CD4-positive, alpha-beta T cell (primary cell): Measurements from ENCODE around the gene ABL1. TPM values are rescaled to one million over a fixed set of nuclear protein-coding genes. Genes with fewer than 3 reads are reported as not detected.

Source experiments
- ATAC-seq: fragments of 200-7000 bp; cut with Tn5 transposase; one replicate; pipeline ENCODE4 v1.10.0; 2022; ENCODE audit warnings: mild to moderate bottlenecking; ENCODE audit not compliant: poor library complexity
- CTCF ChIA-PET: fragments of 350-600 bp; sonication (Branson Sonifier 250); formaldehyde crosslinking; loops from one replicate; lab custom pipeline; 2021; ENCODE audit warnings: antibody characterized with exemption, inconsistent platforms; lab: Charles Lee
- POLR2A ChIA-PET: fragments of 350-600 bp; sonication (Branson Sonifier 250); formaldehyde crosslinking; loops from one replicate; lab custom pipeline; 2021; ENCODE audit warnings: antibody characterized with exemption, inconsistent platforms; lab: Charles Lee
- DNase-seq, 14 experiments: peaks; one replicate each; pipeline ENCODE4 v3.0.0-alpha.2; 2013 to 2020; ENCODE audit warnings: mixed read lengths in 2 of 14
- H3K27ac ChIP-seq, 2 donors: one replicate each; pipeline versions ENCODE4 v1.5.1 to v1.7.0; 2013; ENCODE audit warnings: low read length in 2 of 2, low read depth in 1 of 2, mild to moderate bottlenecking in 1 of 2
- H3K27me3 ChIP-seq, 2 experiments: 1 replicate in 1 of 2; 2 replicates in 1 of 2; pipeline versions ENCODE4 v1.6.1 to v1.7.0; 2013; ENCODE audit warnings: low read length in 2 of 2, control low read depth in 1 of 2, mild to moderate bottlenecking in 1 of 2, moderate library complexity in 1 of 2; ENCODE audit not compliant: insufficient read depth in 2 of 2, control insufficient read depth in 1 of 2
- H3K36me3 ChIP-seq: one replicate; pipeline ENCODE4 v1.6.1; 2013; ENCODE audit warnings: low read length, control low read depth; ENCODE audit not compliant: insufficient read depth
- H3K4me1 ChIP-seq: one replicate; pipeline ENCODE4 v1.6.1; 2013; ENCODE audit warnings: low read length, control low read depth; ENCODE audit not compliant: insufficient read depth
- H3K4me3 ChIP-seq: one replicate; pipeline ENCODE4 v1.5.1; 2013; ENCODE audit warnings: mild to moderate bottlenecking, low read length, moderate library complexity
- H3K9me3 ChIP-seq, 2 experiments: 1 replicate in 1 of 2; 2 replicates in 1 of 2; pipeline versions ENCODE4 v1.6.1 to v1.7.0; 2013; ENCODE audit warnings: low read length in 2 of 2, mild to moderate bottlenecking in 2 of 2, control low read depth in 1 of 2, moderate library complexity in 1 of 2; ENCODE audit not compliant: control insufficient read depth in 1 of 2, insufficient read depth in 1 of 2
- H3K27ac Mint-ChIP-seq: one replicate; pipeline ENCODE4 v1.8.0; 2020; ENCODE audit warnings: mixed read lengths
- H3K27me3 Mint-ChIP-seq: one replicate; pipeline ENCODE4 v1.8.0; 2021; ENCODE audit warnings: mixed read lengths
- H3K36me3 Mint-ChIP-seq: one replicate; pipeline ENCODE4 v1.8.0; 2021; ENCODE audit warnings: low read depth, mixed read lengths
- H3K4me1 Mint-ChIP-seq: one replicate; pipeline ENCODE4 v1.8.0; 2021; ENCODE audit warnings: low read depth, mixed read lengths
- H3K4me3 Mint-ChIP-seq: one replicate; pipeline ENCODE4 v1.8.0; 2020; ENCODE audit warnings: mild to moderate bottlenecking, mixed read lengths
- H3K9me3 Mint-ChIP-seq: one replicate; pipeline ENCODE4 v1.8.0; 2020; ENCODE audit warnings: mixed read lengths
- intact Hi-C, 2 experiments: fragments of 100-400 bp; cut with DNase I in 1 of 2; cut with micrococcal nuclease in 1 of 2; formaldehyde crosslinking; loops; one replicate each; pipeline versions ENCODE4 v1.15.1 to v1.9.0; 2023 to 2025; cut with DNase I, micrococcal nuclease
- total RNA-seq, 174 experiments: library from RNA in 2 of 174; stranded (reverse) in 2 of 174; gene quantifications; one replicate each; pipeline ENCODE4 v1.2.3 and lab custom pipeline; 2021 to 2026
- TF ChIP-seq, protein P1 (sequence below): fragments of 200-600 bp; IDR thresholded peaks from one replicate; pipeline ENCODE4 v1.8.0; 2022; ENCODE audit warnings: antibody characterized with exemption, mild to moderate bottlenecking

Gene ABL1
- total RNA-seq, 2 experiments from 2014 or later: 29.8 to 33.7 TPM

DNA sequence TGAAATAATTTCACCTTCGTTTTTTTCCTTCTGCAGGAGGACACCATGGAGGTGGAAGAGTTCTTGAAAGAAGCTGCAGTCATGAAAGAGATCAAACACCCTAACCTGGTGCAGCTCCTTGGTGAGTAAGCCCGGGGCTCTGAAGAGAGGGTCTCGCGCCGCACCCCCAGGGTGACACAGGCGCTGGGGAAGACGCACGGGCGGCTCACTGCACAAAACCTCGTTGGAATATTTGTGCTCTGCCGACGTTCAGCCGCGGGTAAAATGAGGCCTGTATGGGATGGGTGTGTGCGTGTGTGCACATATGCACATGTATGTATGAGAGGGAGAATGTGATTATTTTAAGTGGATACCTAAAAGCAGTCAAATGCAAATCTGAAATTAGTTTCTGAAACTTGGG, 37.0 kb downstream of the ABL1 start:
- H3K4me3 ChIP-seq: no peak overlapping the region
- no peaks in the 10 kb centered on the region for H3K4me1 ChIP-seq
- Mint-ChIP-seq H3K27me3 (no peaks in the 10 kb centered on the region), H3K9me3 (no peaks in the 10 kb centered on the region), H3K4me3 (no peak overlapping the region), H3K4me1 (no peaks in the 10 kb centered on the region), H3K27ac (no peak overlapping the region), H3K36me3 (peaks cover 70% of the 10 kb centered on the region)
- intact Hi-C loops: no loop called here
- H3K9me3 ChIP-seq: no peaks in the 10 kb centered on the region
- H3K27me3 ChIP-seq: no peaks in the 10 kb centered on the region
- no peak overlapping the region for H3K27ac ChIP-seq
- ATAC-seq (no peak), DNase-seq (no peak)
- ChIA-PET CTCF (no interaction called here), POLR2A (no interaction called here)
- TF ChIP-seq, protein P1, sequence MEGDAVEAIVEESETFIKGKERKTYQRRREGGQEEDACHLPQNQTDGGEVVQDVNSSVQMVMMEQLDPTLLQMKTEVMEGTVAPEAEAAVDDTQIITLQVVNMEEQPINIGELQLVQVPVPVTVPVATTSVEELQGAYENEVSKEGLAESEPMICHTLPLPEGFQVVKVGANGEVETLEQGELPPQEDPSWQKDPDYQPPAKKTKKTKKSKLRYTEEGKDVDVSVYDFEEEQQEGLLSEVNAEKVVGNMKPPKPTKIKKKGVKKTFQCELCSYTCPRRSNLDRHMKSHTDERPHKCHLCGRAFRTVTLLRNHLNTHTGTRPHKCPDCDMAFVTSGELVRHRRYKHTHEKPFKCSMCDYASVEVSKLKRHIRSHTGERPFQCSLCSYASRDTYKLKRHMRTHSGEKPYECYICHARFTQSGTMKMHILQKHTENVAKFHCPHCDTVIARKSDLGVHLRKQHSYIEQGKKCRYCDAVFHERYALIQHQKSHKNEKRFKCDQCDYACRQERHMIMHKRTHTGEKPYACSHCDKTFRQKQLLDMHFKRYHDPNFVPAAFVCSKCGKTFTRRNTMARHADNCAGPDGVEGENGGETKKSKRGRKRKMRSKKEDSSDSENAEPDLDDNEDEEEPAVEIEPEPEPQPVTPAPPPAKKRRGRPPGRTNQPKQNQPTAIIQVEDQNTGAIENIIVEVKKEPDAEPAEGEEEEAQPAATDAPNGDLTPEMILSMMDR: no peak
- peaks cover 40% of the 10 kb centered on the region for H3K36me3 ChIP-seq

DNA sequence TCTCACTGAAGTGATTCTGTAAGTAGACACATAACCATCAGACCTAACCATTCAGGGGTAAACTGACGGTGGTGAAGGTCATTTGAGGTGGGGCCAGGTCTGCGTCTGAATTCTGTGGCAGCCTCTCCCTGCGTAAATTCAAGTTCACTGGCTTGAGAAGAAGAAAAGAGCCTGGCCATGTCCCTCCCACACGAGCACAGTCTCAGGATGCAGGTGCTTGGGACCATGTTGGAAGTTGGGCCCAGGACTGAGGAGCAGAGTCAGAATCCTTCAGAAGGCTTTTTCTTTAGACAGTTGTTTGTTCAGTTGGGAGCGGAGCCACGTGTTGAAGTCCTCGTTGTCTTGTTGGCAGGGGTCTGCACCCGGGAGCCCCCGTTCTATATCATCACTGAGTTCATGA, 37.5 kb downstream of the ABL1 start:
- Mint-ChIP-seq H3K27me3 (no peaks in the 10 kb centered on the region), H3K4me1 (no peaks in the 10 kb centered on the region), H3K27ac (no peak overlapping the region), H3K36me3 (peaks cover 70% of the 10 kb centered on the region), H3K4me3 (no peak overlapping the region), H3K9me3 (no peaks in the 10 kb centered on the region)
- TF ChIP-seq, protein P1: no peak
- no peaks in the 10 kb centered on the region for H3K9me3 ChIP-seq
- H3K4me3 ChIP-seq: no peak overlapping the region
- DNase-seq: no peak
- POLR2A ChIA-PET: no interaction called here
- H3K27me3 ChIP-seq: no peaks in the 10 kb centered on the region
- no peak overlapping the region for H3K27ac ChIP-seq
- H3K4me1 ChIP-seq: no peaks in the 10 kb centered on the region
- CTCF ChIA-PET: no interaction called here
- intact Hi-C loops: no loop called here
- ATAC-seq: no peak
- H3K36me3 ChIP-seq: peaks cover 40% of the 10 kb centered on the region

DNA sequence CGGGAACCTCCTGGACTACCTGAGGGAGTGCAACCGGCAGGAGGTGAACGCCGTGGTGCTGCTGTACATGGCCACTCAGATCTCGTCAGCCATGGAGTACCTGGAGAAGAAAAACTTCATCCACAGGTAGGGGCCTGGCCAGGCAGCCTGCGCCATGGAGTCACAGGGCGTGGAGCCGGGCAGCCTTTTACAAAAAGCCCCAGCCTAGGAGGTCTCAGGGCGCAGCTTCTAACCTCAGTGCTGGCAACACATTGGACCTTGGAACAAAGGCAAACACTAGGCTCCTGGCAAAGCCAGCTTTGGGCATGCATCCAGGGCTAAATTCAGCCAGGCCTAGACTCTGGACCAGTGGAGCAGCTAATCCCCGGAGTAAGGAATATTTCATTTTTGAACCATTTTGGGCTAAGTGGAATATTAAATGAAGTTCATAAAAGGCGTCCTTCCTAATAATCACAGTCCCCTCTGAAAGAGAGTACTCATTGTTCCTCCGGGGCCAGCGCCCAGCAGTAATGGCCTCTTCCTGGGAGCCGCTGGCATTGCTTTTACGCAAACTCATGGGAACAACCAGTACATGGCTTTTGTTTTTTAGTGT, 38.0 kb downstream of the ABL1 start:
- H3K9me3 Mint-ChIP-seq: no peaks in the 10 kb centered on the region
- CTCF ChIA-PET: no interaction called here

More for the DNA sequence above, 38.0 kb downstream of the ABL1 start:
- POLR2A ChIA-PET: no interaction called here
- no peak for ATAC-seq
- no peaks in the 10 kb centered on the region for H3K4me1 ChIP-seq
- no peaks in the 10 kb centered on the region for H3K4me1 Mint-ChIP-seq
- H3K27me3 Mint-ChIP-seq: no peaks in the 10 kb centered on the region
- TF ChIP-seq, protein P1: no peak
- H3K27ac ChIP-seq: no peak overlapping the region
- peaks cover 72% of the 10 kb centered on the region for H3K36me3 Mint-ChIP-seq
- H3K4me3 ChIP-seq: no peak overlapping the region
- H3K27ac Mint-ChIP-seq: no peak overlapping the region
- intact Hi-C loops: no loop called here
- H3K9me3 ChIP-seq: no peaks in the 10 kb centered on the region
- no peaks in the 10 kb centered on the region for H3K27me3 ChIP-seq
- DNase-seq: no peak
- peaks cover 40% of the 10 kb centered on the region for H3K36me3 ChIP-seq
- no peak overlapping the region for H3K4me3 Mint-ChIP-seq
